Prostate gland (tissue), 2 donors: ENCODE measurements around the gene PERP. TPM values are rescaled to one million over a fixed set of nuclear protein-coding genes. Genes with fewer than 3 reads are reported as not detected.

ENCODE experiments used
- DNase-seq: peaks from one replicate; pipeline ENCODE4 v3.0.0-alpha.2; 2019; ENCODE audit warnings: low spot score
- H3K27ac ChIP-seq, 2 donors: fragments of 200-600 bp; sonication (generic); 2 replicates each; pipeline ENCODE4 v1.5.1; 2017 to 2019
- H3K27me3 ChIP-seq: fragments of 200-600 bp; sonication (generic); replicated peaks from 2 replicates; pipeline ENCODE4 v1.5.1; 2019; ENCODE audit not compliant: insufficient read depth
- H3K36me3 ChIP-seq, 2 donors: fragments of 200-600 bp; sonication (generic); 1 replicate in 1 of 2; 2 replicates in 1 of 2; pipeline versions ENCODE4 v1.5.1 to v1.8.1; 2017 to 2019
- H3K4me1 ChIP-seq: fragments of 200-600 bp; sonication (generic); replicated peaks from 2 replicates; pipeline ENCODE4 v1.5.1; 2019
- H3K4me3 ChIP-seq, 2 donors: fragments of 200-600 bp; sonication (generic); 2 replicates each; pipeline ENCODE4 v1.5.1; 2017 to 2019
- H3K9me3 ChIP-seq: fragments of 200-600 bp; sonication (generic); 2 replicates; pipeline ENCODE4 v1.5.1; 2017
- POLR2A ChIP-seq: fragments of 450-650 bp; IDR thresholded peaks from one replicate; pipeline ENCODE4 v1.6.1; 2016; ENCODE audit warnings: antibody characterized with exemption, mild to moderate bottlenecking
- POLR2AphosphoS5 ChIP-seq: sonication (generic); formaldehyde crosslinking; IDR thresholded peaks from one replicate; pipeline ENCODE4 v1.6.1; 2017; ENCODE audit warnings: antibody characterized with exemption
- WGBS: methylation state at CpG from one replicate; pipeline ENCODE4 v1.1.5; 2018; 5-methylcytosine and 5-hydroxymethylcytosine counted together
- intact Hi-C: fragments of 100-400 bp; cut with DNase I; formaldehyde crosslinking; loops from one replicate; pipeline ENCODE4 v1.14.2; 2022
- total RNA-seq, 2 donors: library from RNA; depleted of rRNA; stranded (reverse); fragments of >200 nt; gene quantifications; one replicate each; pipeline ENCODE4 v1.1.0, GENCODE V29; 2016
- TF ChIP-seq, protein P1 (sequence below), 4 experiments: fragments of 200-600 bp in 2 of 4; fragments of 450-650 bp in 2 of 4; sonication (generic) in 2 of 4; IDR thresholded peaks; 1 replicate in 3 of 4; 2 replicates in 1 of 4; pipeline ENCODE4 v1.5.1; 2016 to 2019; ENCODE audit warnings: antibody characterized with exemption in 4 of 4, mild to moderate bottlenecking in 2 of 4, moderate library complexity in 2 of 4

Gene PERP
- total RNA-seq, 2 donors from 2014 or later, result 64.4 to 149 TPM

DNA sequence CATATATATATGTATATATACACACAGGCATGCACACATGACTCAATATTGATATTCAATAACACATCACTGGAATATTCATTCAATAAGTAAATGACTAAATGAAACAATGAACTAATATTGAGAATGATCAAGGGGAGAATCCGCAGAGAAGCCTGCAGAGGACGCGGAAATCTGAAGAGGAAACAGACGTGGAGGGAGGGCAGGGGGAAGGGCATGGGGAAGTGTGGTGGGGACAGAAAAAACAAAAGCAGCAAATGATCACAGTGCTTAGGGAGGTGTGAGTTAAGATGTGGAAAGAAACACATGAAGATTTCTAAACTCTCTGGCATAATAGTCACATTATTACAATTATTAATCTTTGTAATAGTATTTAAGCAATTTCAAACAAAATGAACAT, 14.5 kb downstream of the PERP start:
- Histone ChIP-seq H3K27me3 (no peaks in the 10 kb centered on the region), H3K4me3 (no peak overlapping the region), H3K9me3 (no peaks in the 10 kb centered on the region), H3K27ac (no peak overlapping the region), H3K36me3 (no peaks in the 10 kb centered on the region), H3K4me1 (peaks cover 5% of the 10 kb centered on the region)
- no peak for TF ChIP-seq POLR2AphosphoS5
- TF ChIP-seq, protein P1, sequence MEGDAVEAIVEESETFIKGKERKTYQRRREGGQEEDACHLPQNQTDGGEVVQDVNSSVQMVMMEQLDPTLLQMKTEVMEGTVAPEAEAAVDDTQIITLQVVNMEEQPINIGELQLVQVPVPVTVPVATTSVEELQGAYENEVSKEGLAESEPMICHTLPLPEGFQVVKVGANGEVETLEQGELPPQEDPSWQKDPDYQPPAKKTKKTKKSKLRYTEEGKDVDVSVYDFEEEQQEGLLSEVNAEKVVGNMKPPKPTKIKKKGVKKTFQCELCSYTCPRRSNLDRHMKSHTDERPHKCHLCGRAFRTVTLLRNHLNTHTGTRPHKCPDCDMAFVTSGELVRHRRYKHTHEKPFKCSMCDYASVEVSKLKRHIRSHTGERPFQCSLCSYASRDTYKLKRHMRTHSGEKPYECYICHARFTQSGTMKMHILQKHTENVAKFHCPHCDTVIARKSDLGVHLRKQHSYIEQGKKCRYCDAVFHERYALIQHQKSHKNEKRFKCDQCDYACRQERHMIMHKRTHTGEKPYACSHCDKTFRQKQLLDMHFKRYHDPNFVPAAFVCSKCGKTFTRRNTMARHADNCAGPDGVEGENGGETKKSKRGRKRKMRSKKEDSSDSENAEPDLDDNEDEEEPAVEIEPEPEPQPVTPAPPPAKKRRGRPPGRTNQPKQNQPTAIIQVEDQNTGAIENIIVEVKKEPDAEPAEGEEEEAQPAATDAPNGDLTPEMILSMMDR (IDR thresholded peaks at IDR 0.05), result no peak
- TF ChIP-seq POLR2A, result no peak
- intact Hi-C loops, result no loop called here
- no peak for DNase-seq
- 66% methylated on average over 4 of the region's 4 CpGs for WGBS

DNA sequence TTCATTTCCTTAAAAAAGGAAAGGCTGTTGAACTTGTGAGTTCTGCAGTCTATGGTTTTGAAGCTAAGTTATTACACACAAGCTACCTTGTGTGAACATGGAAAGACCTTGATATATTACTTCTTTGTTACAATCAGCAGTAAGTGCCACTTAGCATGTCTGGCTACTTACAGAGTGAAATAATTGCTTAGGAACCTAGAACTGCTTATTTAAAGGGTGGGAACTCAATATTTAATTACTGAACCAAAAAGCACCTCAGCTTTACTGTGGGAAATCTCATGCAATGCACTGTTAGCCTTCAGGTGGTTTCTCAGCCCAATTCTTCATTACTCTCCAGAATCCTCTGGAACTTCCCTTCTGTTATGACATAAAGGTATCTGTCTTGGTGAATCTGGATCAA, 17.9 kb downstream of the PERP start:
- H3K27ac ChIP-seq, result peak overlapping the region; percentile 23 to 42
- no peak for DNase-seq

DNA sequence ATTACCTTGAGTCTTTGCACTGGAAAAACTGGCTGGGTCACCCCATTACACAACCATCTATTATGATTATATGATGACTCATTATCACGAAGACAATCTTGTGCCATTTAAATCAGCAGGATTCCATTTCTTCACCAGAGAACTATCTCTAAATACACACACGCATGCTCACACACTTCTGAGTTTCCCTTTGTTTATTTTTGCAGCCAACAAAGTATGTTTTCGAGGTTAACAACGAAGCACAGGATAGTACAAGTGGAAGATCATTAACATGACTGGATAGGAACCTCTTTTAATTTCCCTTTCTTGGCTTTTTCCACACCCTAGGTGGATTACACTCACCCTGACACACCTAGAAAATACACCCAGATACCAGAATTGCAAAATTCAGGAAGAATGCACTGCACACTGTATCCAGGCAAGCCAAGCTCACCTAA, 18.9 kb downstream of the PERP start:
- 11% methylated on average over 4 of the region's 4 CpGs for WGBS

More for the DNA sequence above, 17.9 kb downstream of the PERP start:
- TF ChIP-seq POLR2AphosphoS5 (no peak), POLR2A (no peak)
- TF ChIP-seq, protein P1 (IDR thresholded peaks at IDR 0.05), result no peak
- no peaks in the 10 kb centered on the region for H3K36me3 ChIP-seq
- H3K4me1 ChIP-seq, result peaks cover 5% of the 10 kb centered on the region
- intact Hi-C loops, result no loop called here
- no peaks in the 10 kb centered on the region for H3K9me3 ChIP-seq
- H3K27me3 ChIP-seq, result no peaks in the 10 kb centered on the region
- no peak overlapping the region for H3K4me3 ChIP-seq

DNA sequence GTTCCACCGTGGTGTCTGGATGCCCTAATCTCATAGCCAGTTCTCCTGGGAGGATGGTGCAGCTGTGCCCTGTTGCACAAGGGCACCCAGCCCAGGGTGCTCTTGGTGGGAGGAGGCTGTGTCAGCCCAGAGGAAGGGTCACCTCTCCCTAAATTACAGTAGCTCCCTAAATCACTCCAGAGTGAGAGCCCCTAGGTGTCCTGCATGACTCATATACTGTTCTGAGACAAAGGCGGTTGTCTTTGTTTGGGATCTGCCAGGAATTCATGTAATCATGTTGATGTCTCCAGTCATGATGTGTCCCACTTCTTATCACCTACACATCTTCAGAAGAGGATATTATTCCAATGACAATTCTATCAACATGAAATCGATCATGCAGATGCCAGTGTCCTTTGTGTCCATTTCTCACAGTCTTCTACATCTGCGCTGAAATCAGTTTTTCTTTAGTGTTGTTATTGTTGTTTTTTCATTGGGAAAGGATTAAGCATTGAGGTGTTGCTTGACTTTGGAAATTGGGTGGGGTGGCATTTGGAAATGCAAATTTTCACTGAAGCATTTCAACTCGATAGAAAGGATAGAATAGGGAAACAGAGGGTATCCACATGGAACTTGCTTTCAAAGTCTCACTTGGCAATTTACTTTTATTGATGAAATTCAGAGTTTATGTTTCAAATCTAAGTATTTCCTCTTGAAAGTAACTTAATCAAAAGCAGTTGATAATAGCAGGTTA, 19.5 kb downstream of the PERP start:
- no peaks in the 10 kb centered on the region for H3K27me3 ChIP-seq
- H3K4me3 ChIP-seq, result no peak overlapping the region
- intact Hi-C loops, result no loop called here
- DNase-seq, result no peak
- peaks cover 5% of the 10 kb centered on the region for H3K4me1 ChIP-seq
- peak overlapping the region; percentile 29 to 42 for H3K27ac ChIP-seq
- H3K9me3 ChIP-seq, result no peaks in the 10 kb centered on the region
- TF ChIP-seq, protein P1 (IDR thresholded peaks at IDR 0.05), result no peak
- no peak for TF ChIP-seq POLR2AphosphoS5
- TF ChIP-seq POLR2A, result no peak
- 66% methylated on average over 5 of the region's 5 CpGs for WGBS
- H3K36me3 ChIP-seq, result no peaks in the 10 kb centered on the region

More for the DNA sequence above, 18.9 kb downstream of the PERP start:
- TF ChIP-seq POLR2AphosphoS5 (peak; percentile 96), POLR2A (no peak)
- TF ChIP-seq, protein P1 (IDR thresholded peaks at IDR 0.05), result no peak
- no peaks in the 10 kb centered on the region for H3K9me3 ChIP-seq
- intact Hi-C loops, result no loop called here
- no peak overlapping the region for H3K4me3 ChIP-seq
- no peaks in the 10 kb centered on the region for H3K36me3 ChIP-seq
- DNase-seq, result peak; percentile 85
- peak overlapping the region; percentile 29 to 42 for H3K27ac ChIP-seq
- H3K27me3 ChIP-seq, result no peaks in the 10 kb centered on the region
- peaks cover 5% of the 10 kb centered on the region for H3K4me1 ChIP-seq
